ENCODE measurements around the gene PCP4.

- no peak for TF ChIP-seq BHLHE40 (IDR thresholded peaks at IDR 0.05; ENCODE audit: low read depth, low read length)
- TF ChIP-seq RAD21 (conservative IDR thresholded peaks at IDR 0.05 in 1 of 2, IDR thresholded peaks at IDR 0.05 in 1 of 2), result no peak
- TF ChIP-seq RARB (CRISPR knock-in tag; IDR thresholded peaks at IDR 0.05), result no peak
Measured at GRCh38 chr21:39837861-39838359, 29.3 kb upstream of the PCP4 start.

Measured in A549 (cell line).